GM12801 (cell line): ENCODE measurements around the gene RASA1.

Source experiments
- TF ChIP-seq, protein P1 (sequence below): IDR thresholded peaks from one replicate; pipeline ENCODE4 v1.5.1; 2011; ENCODE audit warnings: control low read depth; ENCODE audit not compliant: insufficient read length; ENCODE audit errors: extremely low read depth

The RASA1 gene

DNA sequence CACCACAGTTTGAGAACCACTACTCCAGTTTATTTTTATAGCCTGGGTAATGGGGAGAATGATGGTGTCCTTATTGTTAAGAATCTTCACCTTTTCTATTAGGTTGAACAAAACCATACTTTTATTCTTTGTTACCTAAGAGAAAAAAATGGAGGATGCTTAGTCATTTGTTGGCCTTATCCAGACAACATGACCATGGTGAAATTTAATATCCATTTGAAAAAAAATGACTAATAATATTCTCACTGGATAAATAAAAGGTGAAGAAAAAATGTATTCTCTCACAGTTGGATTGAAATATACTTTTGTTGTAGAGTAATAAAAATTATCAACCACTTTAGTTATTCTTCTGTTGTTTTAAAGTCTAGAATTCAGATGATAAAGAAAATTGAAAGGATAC lies 150.8 kb downstream of the RASA1 start:
- TF ChIP-seq, protein P1, sequence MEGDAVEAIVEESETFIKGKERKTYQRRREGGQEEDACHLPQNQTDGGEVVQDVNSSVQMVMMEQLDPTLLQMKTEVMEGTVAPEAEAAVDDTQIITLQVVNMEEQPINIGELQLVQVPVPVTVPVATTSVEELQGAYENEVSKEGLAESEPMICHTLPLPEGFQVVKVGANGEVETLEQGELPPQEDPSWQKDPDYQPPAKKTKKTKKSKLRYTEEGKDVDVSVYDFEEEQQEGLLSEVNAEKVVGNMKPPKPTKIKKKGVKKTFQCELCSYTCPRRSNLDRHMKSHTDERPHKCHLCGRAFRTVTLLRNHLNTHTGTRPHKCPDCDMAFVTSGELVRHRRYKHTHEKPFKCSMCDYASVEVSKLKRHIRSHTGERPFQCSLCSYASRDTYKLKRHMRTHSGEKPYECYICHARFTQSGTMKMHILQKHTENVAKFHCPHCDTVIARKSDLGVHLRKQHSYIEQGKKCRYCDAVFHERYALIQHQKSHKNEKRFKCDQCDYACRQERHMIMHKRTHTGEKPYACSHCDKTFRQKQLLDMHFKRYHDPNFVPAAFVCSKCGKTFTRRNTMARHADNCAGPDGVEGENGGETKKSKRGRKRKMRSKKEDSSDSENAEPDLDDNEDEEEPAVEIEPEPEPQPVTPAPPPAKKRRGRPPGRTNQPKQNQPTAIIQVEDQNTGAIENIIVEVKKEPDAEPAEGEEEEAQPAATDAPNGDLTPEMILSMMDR: no peak

DNA sequence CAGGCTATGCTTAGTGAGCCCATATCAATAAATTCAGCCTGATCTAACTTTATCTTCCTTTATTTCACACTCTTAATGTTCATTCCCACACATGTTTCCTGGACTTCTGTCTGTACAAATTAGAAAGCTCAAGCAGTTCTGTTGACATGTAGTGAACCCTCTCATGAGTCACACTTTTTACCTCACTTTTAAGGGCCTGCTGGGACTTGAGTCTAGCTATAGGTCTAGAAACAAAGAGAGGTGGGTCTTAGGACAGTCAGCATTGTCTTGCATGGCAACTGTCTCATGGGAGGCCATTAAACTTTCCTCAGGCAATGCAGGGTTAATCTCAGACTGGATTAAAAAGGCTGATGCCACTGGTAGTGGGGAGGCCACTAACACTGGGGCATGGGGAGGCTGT lies 153.6 kb downstream of the RASA1 start:
- TF ChIP-seq, protein P1: no peak

DNA sequence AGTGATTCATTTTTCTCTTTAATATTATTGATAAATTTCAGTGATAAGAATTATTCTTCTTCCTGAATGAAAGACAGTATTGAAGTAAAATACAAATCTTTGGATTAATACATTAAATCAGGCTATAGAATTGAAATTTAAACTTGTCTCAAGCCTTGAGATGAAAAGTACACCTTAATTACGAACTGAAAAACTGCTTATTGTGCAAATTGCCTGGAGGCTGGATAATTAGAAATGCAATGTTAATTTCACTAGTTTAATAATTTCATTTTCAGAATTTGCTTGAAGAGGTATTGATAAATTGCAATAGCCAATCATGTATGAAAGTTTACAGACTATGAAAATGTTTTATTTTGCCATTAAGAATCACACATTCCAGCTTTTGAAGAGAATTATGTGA lies 156.1 kb downstream of the RASA1 start:
- TF ChIP-seq, protein P1: no peak

DNA sequence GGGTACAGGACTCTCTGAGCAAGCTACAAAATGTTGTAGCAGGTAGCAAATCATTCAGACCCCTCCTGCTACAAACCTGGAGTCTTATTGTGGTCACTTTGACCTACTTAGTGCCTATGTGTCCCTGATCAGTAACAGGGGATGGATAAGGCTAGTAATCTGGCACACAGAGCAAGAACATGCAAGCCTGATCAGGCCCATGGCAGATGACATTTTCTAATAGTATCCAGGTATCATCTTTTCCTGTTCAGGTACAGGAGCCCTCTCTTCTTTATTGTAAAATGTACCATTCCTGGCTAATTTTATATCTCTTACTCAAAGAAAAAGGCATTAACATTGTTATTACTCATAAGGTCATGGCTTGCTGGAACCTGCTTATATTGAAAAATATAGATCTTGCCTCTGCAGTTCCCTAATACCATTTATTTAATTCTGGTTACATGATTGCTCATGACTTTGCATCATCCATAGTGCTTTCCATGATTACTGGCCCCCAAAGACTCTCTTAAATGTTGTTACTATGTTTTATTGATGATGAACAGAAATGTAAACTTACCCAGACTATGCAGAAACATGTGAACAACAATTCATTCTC lies 163.3 kb downstream of the RASA1 start:
- TF ChIP-seq, protein P1: no peak

DNA sequence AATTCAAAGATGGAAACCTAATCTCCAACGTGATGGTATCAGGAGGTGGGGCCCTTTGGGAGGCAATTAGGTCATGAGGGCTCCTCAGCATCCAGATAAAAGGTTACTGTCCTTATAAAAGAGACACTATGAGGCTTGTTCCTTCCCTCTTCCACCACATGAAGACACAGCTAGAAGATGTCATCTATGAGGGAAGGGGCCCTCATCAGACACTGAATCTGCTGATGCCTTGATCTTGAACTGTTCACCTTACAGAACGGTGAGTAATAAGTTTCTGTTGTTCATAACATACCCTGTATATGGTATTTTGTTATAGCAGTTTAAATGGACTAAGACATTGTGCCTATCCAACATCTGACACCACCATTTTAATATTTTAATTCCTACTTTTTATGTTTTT lies 164.8 kb downstream of the RASA1 start:
- TF ChIP-seq, protein P1: no peak

DNA sequence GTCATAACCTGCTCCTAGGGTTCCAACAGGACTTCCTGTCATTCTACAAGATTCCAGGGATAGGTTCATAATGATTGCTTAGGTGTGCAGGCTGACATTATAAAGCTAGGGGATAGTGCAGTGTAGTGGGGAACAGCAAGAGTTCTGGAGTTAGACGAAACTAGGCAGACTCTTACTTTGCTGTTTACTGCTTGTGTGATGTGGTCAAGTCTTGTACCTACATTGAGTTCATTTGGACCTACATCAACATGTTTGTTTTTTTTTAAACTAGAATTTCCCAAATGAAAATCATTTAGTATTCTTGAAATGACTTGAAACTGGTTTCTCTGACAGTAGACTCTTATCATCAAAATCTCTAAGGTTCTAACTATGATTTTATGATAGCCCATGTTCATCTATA lies 166.3 kb downstream of the RASA1 start:
- TF ChIP-seq, protein P1: no peak

DNA sequence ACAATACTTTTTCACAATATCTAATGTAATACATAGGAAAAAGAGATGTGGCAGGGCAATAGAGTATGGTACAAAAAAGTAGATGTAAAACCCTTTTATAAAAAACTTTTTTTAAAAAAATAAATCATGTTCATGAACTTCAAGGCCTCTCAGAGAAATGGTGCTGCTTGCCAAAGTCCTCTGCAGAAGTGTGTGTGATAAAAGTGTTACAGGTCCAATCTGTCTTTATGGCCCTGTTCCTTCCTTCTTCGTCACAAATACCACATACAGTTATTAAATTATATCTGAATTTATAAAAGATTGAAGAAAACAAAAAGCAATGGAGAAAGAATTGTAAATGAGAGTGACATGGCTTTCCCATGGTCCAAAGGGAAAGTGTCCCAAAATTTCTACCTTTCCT lies 166.8 kb downstream of the RASA1 start:
- TF ChIP-seq, protein P1: no peak
